GM20000 (cell line): ENCODE data around the gene OSM.

Experiments
- DNase-seq: peaks from one replicate; pipeline ENCODE4 v3.0.0; 2012; ENCODE audit warnings: low spot score
- TF ChIP-seq, protein P1 (sequence below): IDR thresholded peaks from 2 replicates; pipeline ENCODE4 v1.5.1; 2012; ENCODE audit warnings: mild to moderate bottlenecking, control low read depth; ENCODE audit errors: extremely low read depth, missing control alignments

The OSM gene

DNA sequence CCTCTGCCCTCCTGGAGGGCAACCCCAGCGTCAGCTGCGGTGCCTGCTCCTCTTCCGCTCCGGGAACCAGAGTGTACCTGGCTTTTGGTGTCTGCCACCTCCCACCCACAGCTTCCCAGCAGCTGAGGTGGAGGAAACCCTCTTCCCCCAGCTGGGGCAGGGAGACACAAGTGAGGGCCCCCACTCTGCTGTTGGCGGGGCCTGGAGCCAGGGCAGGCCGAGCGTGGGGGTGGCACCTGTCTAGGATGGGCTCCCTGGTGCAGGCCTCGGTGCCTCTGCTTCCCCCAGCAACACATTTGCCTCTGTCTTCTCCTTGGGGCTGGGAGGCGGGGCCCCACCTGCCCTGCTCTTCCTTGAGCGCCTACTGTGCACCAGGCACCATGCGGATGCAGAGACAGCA, 6.4 kb downstream of the OSM start:
- DNase-seq, result no peak
- TF ChIP-seq, protein P1, sequence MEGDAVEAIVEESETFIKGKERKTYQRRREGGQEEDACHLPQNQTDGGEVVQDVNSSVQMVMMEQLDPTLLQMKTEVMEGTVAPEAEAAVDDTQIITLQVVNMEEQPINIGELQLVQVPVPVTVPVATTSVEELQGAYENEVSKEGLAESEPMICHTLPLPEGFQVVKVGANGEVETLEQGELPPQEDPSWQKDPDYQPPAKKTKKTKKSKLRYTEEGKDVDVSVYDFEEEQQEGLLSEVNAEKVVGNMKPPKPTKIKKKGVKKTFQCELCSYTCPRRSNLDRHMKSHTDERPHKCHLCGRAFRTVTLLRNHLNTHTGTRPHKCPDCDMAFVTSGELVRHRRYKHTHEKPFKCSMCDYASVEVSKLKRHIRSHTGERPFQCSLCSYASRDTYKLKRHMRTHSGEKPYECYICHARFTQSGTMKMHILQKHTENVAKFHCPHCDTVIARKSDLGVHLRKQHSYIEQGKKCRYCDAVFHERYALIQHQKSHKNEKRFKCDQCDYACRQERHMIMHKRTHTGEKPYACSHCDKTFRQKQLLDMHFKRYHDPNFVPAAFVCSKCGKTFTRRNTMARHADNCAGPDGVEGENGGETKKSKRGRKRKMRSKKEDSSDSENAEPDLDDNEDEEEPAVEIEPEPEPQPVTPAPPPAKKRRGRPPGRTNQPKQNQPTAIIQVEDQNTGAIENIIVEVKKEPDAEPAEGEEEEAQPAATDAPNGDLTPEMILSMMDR, result no peak

DNA sequence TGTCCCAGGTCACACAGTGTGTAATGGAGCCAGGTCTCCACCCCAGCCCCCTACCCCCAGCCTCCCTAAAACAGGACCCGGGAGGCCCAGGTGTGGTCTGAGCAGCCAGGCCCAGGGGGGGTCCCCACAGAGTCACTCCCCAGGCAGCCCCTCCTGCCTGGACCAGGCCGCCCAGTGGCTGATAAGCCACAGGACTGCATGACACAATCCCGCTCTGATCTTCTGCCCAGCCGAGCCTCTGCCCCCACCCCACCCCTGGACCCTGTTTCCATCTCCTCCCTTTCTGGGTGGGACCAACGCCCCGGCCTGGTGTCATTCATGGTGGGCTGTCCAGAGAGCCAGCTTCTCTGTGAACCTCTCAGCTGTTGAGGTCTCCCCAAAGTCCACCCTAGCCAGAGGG, 12.3 kb downstream of the OSM start:
- DNase-seq, result no peak
- TF ChIP-seq, protein P1, result no peak

DNA sequence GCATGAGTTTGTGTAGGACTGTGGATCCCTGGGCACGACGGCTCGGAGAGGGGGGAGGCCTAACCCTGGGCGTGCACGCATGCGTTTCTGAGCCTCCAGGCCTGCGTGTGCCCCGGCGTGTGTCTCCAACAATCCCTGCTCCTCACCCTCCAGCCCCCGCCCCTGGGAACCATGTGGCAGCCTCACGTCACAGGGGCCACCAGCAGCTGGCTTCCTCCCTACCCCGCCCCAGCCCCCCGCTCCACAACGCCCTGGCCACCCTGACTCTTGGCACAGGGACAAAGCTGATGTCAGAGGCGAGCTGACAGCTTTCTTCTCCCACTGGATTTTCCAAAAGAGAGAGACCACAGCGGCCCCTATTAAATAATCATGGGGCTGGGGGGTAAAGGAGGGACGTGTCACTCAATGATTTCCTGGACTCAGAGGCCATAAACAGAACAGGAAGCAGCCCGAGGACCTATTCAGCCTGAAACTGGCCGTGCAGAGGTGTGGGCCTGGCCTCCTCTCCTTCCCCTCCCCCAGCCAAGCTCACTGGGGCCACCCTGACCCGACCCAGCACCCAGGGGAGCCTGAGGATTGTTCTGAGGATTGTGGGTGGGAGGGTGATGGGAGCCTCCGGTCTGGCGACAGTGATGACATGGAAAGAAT, 13.3 kb downstream of the OSM start:
- TF ChIP-seq, protein P1, result no peak
- DNase-seq, result peak; percentile 65

DNA sequence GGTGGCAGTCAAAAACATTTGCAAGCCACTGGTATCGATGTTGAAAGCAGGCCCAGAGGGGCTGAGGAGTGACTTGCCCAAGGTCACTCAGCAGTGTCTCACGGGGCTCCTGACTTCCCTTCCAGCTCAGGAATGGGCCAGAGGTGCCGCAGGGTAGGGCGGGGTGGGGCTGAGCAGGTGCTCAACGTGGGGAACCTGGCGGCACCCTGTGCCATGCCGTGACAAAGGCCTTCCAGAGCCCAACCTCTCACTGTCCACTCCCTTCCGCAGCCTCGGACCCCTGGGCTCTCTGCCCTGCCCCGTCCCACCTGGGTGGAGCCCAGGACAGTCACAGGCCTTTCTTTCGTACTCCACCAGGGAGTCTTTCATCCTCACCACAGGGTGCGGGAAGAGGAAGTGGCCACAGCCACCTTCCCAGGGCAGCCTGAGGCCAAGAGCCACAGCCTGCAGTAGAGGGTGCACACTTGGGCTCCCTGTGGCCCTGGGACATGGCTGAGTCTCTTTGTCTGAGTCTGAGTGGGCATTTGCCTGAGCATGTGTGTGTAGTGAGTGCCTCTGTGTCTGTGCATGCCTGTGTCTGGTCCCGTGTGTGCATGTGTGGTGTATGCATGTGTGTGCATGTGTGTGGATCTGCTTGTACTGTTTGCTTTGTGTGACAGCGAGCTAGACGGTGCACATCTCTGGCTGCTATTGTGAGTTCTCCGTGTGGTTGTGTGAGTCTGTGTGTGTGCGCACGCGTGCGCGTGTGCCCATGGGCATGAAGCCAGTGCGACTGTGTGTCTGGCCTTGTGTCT, 14.0 kb downstream of the OSM start:
- DNase-seq, result no peak

DNA sequence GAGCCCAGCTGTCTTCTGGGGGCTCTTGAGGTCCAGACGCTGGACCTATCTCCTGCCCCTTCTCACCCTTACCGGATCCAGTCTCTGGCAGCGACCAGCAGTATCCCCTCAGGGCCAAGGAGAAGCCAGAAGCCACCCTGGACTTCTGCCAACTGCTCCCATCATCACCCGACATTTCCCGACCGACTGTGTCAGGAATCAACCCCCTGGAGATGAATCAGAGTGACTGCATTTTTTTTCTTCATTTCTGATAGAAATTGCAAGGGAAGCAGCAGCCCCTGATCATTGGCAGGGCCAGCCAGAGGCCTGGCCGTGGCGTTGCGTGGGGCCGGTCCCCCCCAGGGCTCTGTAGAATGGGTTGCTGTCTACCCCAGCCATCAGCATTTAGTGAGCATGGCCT, 14.9 kb downstream of the OSM start:
- no peak for DNase-seq
- TF ChIP-seq, protein P1, result no peak

More for the DNA sequence above, 14.0 kb downstream of the OSM start:
- TF ChIP-seq, protein P1, result no peak

DNA sequence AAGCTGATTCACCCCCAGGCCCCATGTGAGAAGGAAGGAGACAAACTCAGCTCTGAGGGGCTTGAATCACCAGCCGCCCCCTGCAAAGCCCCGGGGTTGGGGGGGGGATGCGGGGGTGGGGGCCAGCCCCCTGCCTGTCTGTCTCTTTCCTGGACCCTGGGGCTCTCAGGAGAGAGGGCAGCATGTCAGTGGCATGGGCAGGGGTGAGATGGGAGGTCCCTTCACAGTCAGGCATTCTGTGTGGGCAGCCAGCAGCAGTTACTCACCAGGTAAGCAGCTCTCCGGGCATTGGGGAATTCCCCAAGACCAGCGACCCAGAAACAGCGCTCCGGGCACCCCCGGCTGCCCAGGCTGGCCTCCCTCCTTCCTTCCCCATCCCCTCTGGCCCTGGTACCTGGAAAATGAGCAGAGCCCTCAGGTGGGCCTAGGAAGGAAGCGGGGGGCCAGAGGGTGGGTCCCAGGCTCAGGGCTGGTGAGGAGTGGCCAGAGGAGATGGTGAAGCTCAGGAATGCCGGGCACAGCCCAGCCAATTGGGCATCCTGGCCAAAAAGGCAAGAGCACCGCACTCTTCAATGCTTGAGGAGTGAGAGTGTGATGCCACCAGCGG, 15.9 kb downstream of the OSM start:
- TF ChIP-seq, protein P1, result no peak
- DNase-seq, result no peak

DNA sequence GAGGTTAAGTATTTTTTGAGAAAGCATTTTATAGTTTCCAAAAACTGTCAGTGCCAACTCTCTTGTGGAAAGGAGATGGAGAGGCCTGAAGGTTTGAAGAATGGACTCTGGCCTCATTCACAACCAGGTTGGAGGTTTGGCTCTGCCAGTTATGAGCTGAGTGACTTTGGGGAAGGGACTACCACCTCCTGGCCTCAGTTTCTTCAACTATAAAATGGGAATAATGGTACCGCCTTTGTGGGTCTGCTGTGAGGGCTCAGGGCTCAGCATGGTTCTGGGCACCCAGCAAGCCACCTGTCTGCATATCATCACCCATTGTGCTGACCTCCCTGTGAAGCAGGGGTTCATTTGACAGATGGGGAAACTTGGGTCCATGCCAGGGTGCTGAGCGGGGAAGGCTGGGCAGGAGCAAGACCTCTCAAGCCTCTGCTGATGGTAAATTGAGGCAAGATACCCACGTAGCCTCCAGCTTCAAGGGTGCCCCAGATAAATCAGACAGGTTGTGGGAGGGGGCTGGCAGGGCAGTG, 16.5 kb downstream of the OSM start:
- TF ChIP-seq, protein P1, result no peak
- no peak for DNase-seq
